ENCODE measurements around the gene TBR1.

DNA sequence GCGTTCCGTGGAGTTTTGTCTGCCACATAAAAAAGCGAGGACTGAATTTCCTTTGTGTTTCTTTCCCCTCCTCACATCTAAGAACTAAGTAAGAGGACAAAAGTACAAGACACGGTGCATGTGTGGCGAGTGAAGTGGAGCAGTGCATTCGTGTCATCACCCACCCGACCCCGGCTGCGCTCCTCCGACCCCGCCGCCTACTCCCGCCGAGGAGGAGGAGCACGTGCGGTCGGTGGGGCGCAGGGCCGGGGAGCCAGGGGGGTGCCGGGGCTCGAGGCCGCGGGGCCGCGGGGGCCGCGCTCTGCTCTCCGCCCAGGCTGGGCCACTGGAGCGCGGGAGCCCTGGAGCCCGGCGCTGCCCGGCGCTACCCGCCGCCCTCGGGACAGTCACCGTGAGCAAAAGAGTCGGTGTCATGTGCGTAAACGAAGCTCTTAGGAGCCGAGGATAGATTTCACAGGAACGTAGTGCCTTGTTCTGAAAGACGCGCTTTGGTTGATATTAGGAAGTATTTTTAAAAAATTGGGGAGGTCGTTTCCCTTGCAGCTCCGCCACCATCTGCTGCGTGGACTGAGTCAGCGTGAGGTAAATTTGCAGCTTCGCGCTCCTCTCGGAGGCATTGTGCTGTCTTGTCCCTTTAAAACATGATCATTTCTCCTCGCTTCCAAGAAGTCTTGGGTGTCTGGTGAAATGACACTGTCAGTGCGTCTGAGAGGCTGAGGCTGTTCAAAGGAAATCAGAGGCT is 11.0 kb downstream of the TBR1 start:
- TF ChIP-seq, protein P1, sequence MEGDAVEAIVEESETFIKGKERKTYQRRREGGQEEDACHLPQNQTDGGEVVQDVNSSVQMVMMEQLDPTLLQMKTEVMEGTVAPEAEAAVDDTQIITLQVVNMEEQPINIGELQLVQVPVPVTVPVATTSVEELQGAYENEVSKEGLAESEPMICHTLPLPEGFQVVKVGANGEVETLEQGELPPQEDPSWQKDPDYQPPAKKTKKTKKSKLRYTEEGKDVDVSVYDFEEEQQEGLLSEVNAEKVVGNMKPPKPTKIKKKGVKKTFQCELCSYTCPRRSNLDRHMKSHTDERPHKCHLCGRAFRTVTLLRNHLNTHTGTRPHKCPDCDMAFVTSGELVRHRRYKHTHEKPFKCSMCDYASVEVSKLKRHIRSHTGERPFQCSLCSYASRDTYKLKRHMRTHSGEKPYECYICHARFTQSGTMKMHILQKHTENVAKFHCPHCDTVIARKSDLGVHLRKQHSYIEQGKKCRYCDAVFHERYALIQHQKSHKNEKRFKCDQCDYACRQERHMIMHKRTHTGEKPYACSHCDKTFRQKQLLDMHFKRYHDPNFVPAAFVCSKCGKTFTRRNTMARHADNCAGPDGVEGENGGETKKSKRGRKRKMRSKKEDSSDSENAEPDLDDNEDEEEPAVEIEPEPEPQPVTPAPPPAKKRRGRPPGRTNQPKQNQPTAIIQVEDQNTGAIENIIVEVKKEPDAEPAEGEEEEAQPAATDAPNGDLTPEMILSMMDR (conservative IDR thresholded peaks at IDR 0.05; ENCODE audit: low read depth in 2 of 2), result no peak
- TF ChIP-seq, protein P2, sequence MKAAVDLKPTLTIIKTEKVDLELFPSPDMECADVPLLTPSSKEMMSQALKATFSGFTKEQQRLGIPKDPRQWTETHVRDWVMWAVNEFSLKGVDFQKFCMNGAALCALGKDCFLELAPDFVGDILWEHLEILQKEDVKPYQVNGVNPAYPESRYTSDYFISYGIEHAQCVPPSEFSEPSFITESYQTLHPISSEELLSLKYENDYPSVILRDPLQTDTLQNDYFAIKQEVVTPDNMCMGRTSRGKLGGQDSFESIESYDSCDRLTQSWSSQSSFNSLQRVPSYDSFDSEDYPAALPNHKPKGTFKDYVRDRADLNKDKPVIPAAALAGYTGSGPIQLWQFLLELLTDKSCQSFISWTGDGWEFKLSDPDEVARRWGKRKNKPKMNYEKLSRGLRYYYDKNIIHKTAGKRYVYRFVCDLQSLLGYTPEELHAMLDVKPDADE (IDR thresholded peaks at IDR 0.05), result no peak

Data from GM23338 (cell line).